BLaER1 treated with 17β-estradiol and CSF1 and Interleukin-3, amounts not matched to agents 10 nM and 100 nM (cell line): Measurements from ENCODE around the gene RNU4-1.
"Not testable (repeated sequence)": the region's sequence is repeated elsewhere in the genome, so short reads cannot be mapped to it uniquely, and the experiment has no call there.

Experiments
- H3K27ac ChIP-seq, 11 experiments: shearing (Covaris generic); formaldehyde crosslinking; 2 replicates each; pipeline ENCODE4 v1.8.1; 2022
- H3K27me3 ChIP-seq, 11 experiments: shearing (Covaris generic); formaldehyde crosslinking; 2 replicates each; pipeline ENCODE4 v1.8.1; 2022
- H3K36me3 ChIP-seq, 11 experiments: shearing (Covaris generic); formaldehyde crosslinking; 2 replicates each; pipeline ENCODE4 v1.8.1; 2022
- H3K4me1 ChIP-seq, 10 experiments: shearing (Covaris generic); formaldehyde crosslinking; 2 replicates each; pipeline ENCODE4 v1.8.1; 2022
- H3K4me2 ChIP-seq, 11 experiments: shearing (Covaris generic); formaldehyde crosslinking; 2 replicates each; pipeline ENCODE4 v1.8.1; 2022
- H3K4me3 ChIP-seq, 10 experiments: shearing (Covaris generic); formaldehyde crosslinking; 2 replicates each; pipeline ENCODE4 v1.8.1; 2022
- H3K9ac ChIP-seq, 11 experiments: shearing (Covaris generic); formaldehyde crosslinking; 2 replicates each; pipeline ENCODE4 v1.8.1; 2022
- H3K9me3 ChIP-seq, 11 experiments: shearing (Covaris generic); formaldehyde crosslinking; replicated peaks in 1 of 11; 2 replicates each; pipeline ENCODE4 v1.8.1; 2022
- H4K20me1 ChIP-seq, 11 experiments: shearing (Covaris generic); formaldehyde crosslinking; 2 replicates each; pipeline ENCODE4 v1.8.1; 2022
- Cebpa-rat ChIP-seq, 11 experiments: shearing (Covaris generic); IDR thresholded peaks; 2 replicates each; pipeline ENCODE4 v1.8.1; 2022

RNU4-1 gene

DNA sequence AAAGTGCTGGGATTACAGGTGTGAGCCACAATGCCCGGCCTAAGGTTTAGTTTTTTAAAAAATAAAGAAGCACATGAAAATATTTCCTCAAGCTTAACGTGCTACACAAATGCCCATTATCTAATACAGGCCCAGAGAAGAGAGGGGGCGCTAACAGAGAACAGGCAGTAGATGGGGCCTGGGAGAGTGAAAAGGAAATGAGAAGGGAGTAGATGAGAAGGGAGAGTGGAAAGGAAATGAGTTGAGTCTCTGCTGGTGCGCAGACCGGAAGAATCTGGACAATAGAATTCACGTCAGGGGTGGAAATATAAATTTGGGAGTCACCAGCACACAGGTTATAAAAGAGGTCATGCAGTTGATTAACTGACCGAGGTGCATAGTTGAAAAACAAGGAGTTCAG is 38.2 kb downstream of the RNU4-1 start:
- Histone ChIP-seq H3K27ac (peak overlapping the region in 9 of 11 experiments; percentile 78 to 91 (median 84); a peak in 15 of 22 replicates), H3K9me3 (no peaks in the 10 kb centered on the region), H3K4me1 (peaks cover 50 to 100% (median 75%) of the 10 kb centered on the region in 10 experiments), H3K9ac (peak overlapping the region in 1 of 11 experiments; percentile 16; a peak in 1 of 22 replicates), H3K27me3 (peaks cover 0 to 4% (median 0%) of the 10 kb centered on the region in 11 experiments; a peak in 4 of 22 replicates), H4K20me1 (peaks cover 10 to 71% (median 41%) of the 10 kb centered on the region in 11 experiments), H3K36me3 (peaks cover 0 to 38% (median 5%) of the 10 kb centered on the region in 11 experiments; a peak in 13 of 22 replicates), H3K4me3 (no peak overlapping the region; a peak in 1 of 20 replicates), H3K4me2 (peak overlapping the region in 9 of 11 experiments; percentile 65 to 100 (median 82); a peak in 15 of 22 replicates)
- no peak for TF ChIP-seq Cebpa-rat (IDR thresholded peaks at IDR 0.05)

DNA sequence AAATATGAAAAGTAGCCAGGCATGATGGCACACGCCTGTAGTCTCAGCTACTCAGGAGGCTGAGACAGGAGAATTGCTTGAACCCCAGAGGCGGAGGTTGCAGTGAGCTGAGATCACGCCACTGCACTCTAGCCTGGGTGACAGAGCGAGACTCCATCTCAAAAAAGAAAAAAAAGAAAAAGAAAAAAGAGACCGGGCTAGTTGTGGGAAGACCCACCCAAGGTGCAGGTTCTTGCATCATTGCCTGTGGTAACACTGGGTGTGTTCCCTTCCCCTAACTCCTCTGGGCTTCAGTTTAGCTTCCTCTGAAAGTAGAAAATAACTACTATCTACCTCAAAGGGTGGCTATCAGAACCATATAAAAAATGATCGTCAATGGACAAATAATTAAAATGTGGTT is 39.7 kb downstream of the RNU4-1 start:
- peaks cover 0 to 19% (median 0%) of the 10 kb centered on the region in 11 experiments; a peak in 5 of 22 replicates for H3K27me3 ChIP-seq
- H3K4me3 ChIP-seq: peak overlapping the region in 7 of 10 experiments; percentile 20 to 48 (median 35); a peak in 10 of 20 replicates
- peak overlapping the region; percentile 65 to 100 (median 81) for H3K4me2 ChIP-seq
- peak overlapping the region in 10 of 11 experiments; percentile 63 to 91 (median 84); a peak in 21 of 22 replicates for H3K27ac ChIP-seq
- peaks cover 52 to 100% (median 74%) of the 10 kb centered on the region in 10 experiments for H3K4me1 ChIP-seq
- H3K9ac ChIP-seq: peak overlapping the region; percentile 24 to 72 (median 61); a peak in 18 of 22 replicates
- H4K20me1 ChIP-seq: peaks cover 21 to 71% (median 43%) of the 10 kb centered on the region in 11 experiments
- not testable (repeated sequence) for H3K9me3 ChIP-seq
- H3K36me3 ChIP-seq: peaks cover 0 to 40% (median 6%) of the 10 kb centered on the region in 11 experiments; a peak in 13 of 22 replicates
- peak in 9 of 11 experiments; percentile 65 to 92 (median 74); a peak in 16 of 22 replicates for TF ChIP-seq Cebpa-rat (IDR thresholded peaks at IDR 0.05)

GRCh38 chr12:120252071-120252906 is 40.7 kb downstream of the RNU4-1 start:
- Histone ChIP-seq H3K4me2 (peak overlapping the region; percentile 65 to 100 (median 81)), H3K4me3 (peak overlapping the region in 1 of 10 experiments; percentile 2; a peak in 1 of 20 replicates)

DNA sequence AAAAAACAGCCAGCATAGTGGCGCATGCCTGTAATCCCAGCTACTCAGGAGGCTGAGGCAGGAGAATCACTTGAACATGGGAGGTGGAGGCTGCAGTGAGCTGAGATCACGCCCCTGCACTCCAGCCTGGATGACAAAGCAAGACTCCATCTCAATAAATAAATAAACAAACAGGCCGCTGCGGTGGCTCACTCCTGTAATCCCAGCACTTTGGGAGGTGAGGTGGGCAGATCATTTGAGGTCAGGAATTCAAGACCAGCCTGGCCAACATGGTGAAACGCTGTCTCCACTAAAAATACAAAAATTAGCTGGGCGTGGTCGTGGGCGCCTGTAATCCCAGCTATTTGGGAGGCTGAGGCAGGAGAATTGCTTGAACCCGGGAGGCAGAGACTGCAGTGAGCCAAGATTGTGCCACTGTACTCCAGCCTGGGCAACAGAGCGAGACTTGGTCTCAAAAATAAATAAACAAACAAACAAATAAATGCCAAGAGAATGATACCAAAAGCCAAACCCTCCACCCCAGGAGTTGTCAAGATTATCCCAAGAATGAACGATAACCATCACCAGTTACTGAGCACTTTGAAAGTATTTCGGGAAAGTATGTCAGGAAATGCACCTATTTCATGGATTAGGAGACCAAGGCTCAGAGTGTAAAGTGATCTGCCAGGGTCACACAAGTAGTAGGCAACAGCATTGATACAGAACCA is 41.5 kb downstream of the RNU4-1 start:
- H3K4me3 ChIP-seq, H3K9me3 ChIP-seq: not testable (repeated sequence)
- peak overlapping the region; percentile 65 to 100 (median 81) for H3K4me2 ChIP-seq
- H3K4me1 ChIP-seq: peaks cover 52 to 100% (median 75%) of the 10 kb centered on the region in 10 experiments
- peaks cover 36 to 71% (median 53%) of the 10 kb centered on the region in 11 experiments for H4K20me1 ChIP-seq
- H3K27me3 ChIP-seq: peaks cover 0 to 33% (median 0%) of the 10 kb centered on the region in 11 experiments; a peak in 7 of 22 replicates
- H3K27ac ChIP-seq: peak overlapping the region in 4 of 11 experiments; percentile 78 to 91 (median 87); a peak in 6 of 22 replicates
- H3K36me3 ChIP-seq: peaks cover 0 to 45% (median 6%) of the 10 kb centered on the region in 11 experiments; a peak in 13 of 22 replicates
- H3K9ac ChIP-seq: peak overlapping the region in 1 of 11 experiments; percentile 26; a peak in 1 of 22 replicates

More at GRCh38 chr12:120252071-120252906, 40.7 kb downstream of the RNU4-1 start:
- peaks cover 0 to 44% (median 6%) of the 10 kb centered on the region in 11 experiments; a peak in 13 of 22 replicates for H3K36me3 ChIP-seq
- peak overlapping the region in 9 of 11 experiments; percentile 78 to 91 (median 84); a peak in 17 of 22 replicates for H3K27ac ChIP-seq
- no peak for TF ChIP-seq Cebpa-rat (IDR thresholded peaks at IDR 0.05)
- peaks cover 52 to 100% (median 76%) of the 10 kb centered on the region in 10 experiments for H3K4me1 ChIP-seq
- H3K9me3 ChIP-seq: no peaks in the 10 kb centered on the region
- peaks cover 0 to 29% (median 0%) of the 10 kb centered on the region in 11 experiments; a peak in 7 of 22 replicates for H3K27me3 ChIP-seq
- peak overlapping the region in 5 of 11 experiments; percentile 12 to 72 (median 58); a peak in 7 of 22 replicates for H3K9ac ChIP-seq
- peaks cover 29 to 71% (median 47%) of the 10 kb centered on the region in 11 experiments for H4K20me1 ChIP-seq

- Histone ChIP-seq H3K36me3 (peaks cover 0 to 34% (median 3%) of the 10 kb centered on the region in 11 experiments; a peak in 13 of 22 replicates), H3K4me2 (peak overlapping the region; percentile 75 to 100 (median 81)), H4K20me1 (peaks cover 36 to 79% (median 62%) of the 10 kb centered on the region in 11 experiments), H3K4me3 (peak overlapping the region in 3 of 10 experiments; percentile 0 to 31 (median 1); a peak in 4 of 20 replicates), H3K27ac (peak overlapping the region in 5 of 11 experiments; percentile 23 to 57 (median 48); a peak in 7 of 22 replicates), H3K4me1 (peaks cover 52 to 95% (median 69%) of the 10 kb centered on the region in 10 experiments), H3K9me3 (no peaks in the 10 kb centered on the region), H3K27me3 (peaks cover 0 to 33% (median 0%) of the 10 kb centered on the region in 11 experiments; a peak in 7 of 22 replicates), H3K9ac (peak overlapping the region in 2 of 11 experiments; percentile 26 to 37; a peak in 2 of 22 replicates)
- no peak for TF ChIP-seq Cebpa-rat (IDR thresholded peaks at IDR 0.05)
Observed at GRCh38 chr12:120249875-120250795, 42.9 kb downstream of the RNU4-1 start.

DNA sequence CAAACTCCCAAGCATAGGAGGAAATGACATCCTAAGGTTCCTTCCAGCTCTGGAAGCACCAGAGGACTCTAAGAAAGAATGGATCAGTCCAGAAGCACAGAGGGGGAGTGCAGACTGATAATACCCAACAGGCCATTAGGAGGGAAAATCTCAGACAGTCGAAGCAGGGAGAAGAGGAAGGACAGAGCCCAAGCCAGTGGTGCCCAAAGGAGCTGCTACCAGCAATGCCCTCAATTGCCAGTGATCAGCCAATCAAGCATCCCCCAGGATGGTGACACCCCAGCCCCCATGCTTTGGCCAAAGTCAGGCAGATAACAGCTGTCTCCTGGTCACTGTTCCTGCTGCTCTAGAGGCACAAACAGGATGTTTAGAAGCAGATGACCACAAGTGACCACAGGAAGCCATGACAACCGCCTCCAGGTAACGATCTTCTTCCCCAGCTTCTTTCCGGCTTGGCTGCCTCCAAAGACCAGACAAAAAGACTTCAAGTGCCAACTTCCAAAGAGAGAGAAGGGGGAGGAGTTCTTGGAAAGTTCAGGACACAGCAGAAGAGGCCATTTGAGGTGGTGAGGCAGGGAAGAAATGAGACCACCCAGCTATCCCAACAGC is 43.7 kb downstream of the RNU4-1 start:
- H3K4me2 ChIP-seq: peak overlapping the region; percentile 75 to 100 (median 81); a peak in 20 of 22 replicates
- H3K36me3 ChIP-seq: peaks cover 0 to 33% (median 0%) of the 10 kb centered on the region in 11 experiments; a peak in 7 of 22 replicates
- H3K4me1 ChIP-seq: peaks cover 44 to 90% (median 62%) of the 10 kb centered on the region in 10 experiments
- no peaks in the 10 kb centered on the region for H3K9me3 ChIP-seq
- H4K20me1 ChIP-seq: peaks cover 42 to 87% (median 69%) of the 10 kb centered on the region in 11 experiments
- no peak overlapping the region for H3K4me3 ChIP-seq
- TF ChIP-seq Cebpa-rat (IDR thresholded peaks at IDR 0.05): no peak
- no peak overlapping the region for H3K9ac ChIP-seq
- H3K27me3 ChIP-seq: peaks cover 0 to 33% (median 0%) of the 10 kb centered on the region in 11 experiments; a peak in 7 of 22 replicates
- H3K27ac ChIP-seq: peak overlapping the region in 1 of 11 experiments; percentile 51; a peak in 1 of 22 replicates

DNA sequence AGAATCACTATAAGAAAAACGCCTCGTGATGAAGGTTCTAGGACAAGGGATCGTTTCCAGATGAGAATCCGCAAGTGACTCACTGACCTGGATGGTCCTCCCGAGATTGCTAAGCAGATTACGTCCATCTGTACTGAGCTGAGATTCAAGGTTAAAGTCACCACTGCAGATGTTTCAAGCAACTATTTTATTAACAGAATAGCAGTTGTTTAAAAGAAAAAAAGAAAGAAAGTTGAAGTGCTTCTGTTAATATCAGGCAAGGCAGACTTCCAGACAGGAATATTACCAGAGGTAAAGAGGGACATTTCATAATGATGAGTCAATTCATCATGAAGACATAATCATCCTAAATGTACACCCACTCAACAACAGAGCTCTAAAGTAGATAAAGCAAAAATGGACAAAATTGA is 45.4 kb downstream of the RNU4-1 start:
- Histone ChIP-seq H3K4me1 (peaks cover 27 to 88% (median 46%) of the 10 kb centered on the region in 10 experiments), H3K27me3 (peaks cover 0 to 33% (median 0%) of the 10 kb centered on the region in 11 experiments; a peak in 7 of 22 replicates), H3K4me3 (no peak overlapping the region), H3K9me3 (no peaks in the 10 kb centered on the region), H3K9ac (no peak overlapping the region), H3K36me3 (peaks cover 0 to 40% (median 0%) of the 10 kb centered on the region in 11 experiments; a peak in 8 of 22 replicates), H3K4me2 (peak overlapping the region in 4 of 11 experiments; percentile 57 to 100 (median 78); a peak in 7 of 22 replicates), H3K27ac (no peak overlapping the region), H4K20me1 (peaks cover 42 to 97% (median 82%) of the 10 kb centered on the region in 11 experiments)
- TF ChIP-seq Cebpa-rat (IDR thresholded peaks at IDR 0.05): no peak
